ENCODE measurements around the gene CREBRF.
"Not testable (repeated sequence)": the region's sequence is repeated elsewhere in the genome, so short reads cannot be mapped to it uniquely, and the experiment has no call there.

CREBRF gene

DNA sequence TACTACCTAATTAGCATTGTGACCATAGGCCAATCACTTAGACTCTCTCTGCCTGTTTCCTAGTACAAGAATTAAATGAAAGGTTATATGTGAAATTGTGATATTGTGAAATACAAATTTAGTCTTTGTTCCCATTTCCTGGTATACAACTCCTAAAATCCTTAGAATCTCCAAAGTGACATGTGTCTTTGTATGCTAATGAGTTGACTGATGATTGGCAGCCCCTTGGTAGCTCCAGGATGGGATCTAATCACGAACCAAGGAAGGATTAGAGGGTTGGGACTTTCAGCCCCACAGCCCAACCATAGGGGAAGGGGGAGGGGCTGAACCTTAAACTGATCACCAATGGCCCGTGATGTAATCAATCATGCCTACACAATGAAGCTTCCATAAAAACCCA lies 41.0 kb upstream of the CREBRF start:
- Histone ChIP-seq H3K36me3 (ENCODE audit: insufficient read depth, insufficient read length, low read length) (peaks cover 11% of the 10 kb centered on the region), H3K9me3 (ENCODE audit: insufficient read depth, low read length) (no peaks in the 10 kb centered on the region), H3K9ac (ENCODE audit: insufficient read length, low read depth) (no peak overlapping the region), H3K4me3 (ENCODE audit: insufficient read length, low read depth) (no peak overlapping the region), H3K27me3 (ENCODE audit: insufficient read depth, insufficient read length) (no peaks in the 10 kb centered on the region), H3K4me1 (ENCODE audit: insufficient read depth, insufficient read length) (peaks cover 6% of the 10 kb centered on the region)
- TF ChIP-seq YY1 (IDR thresholded peaks at IDR 0.05; ENCODE audit: insufficient read depth, insufficient read length) (no peak), ZNF274 (IDR thresholded peaks at IDR 0.05; ENCODE audit: low read depth, low read length) (no peak), SUZ12 (IDR thresholded peaks at IDR 0.05; ENCODE audit: extremely low read depth, insufficient read depth, insufficient read length) (no peak)
- DNase-seq (ENCODE audit: low read depth, low spot score): no peak

DNA sequence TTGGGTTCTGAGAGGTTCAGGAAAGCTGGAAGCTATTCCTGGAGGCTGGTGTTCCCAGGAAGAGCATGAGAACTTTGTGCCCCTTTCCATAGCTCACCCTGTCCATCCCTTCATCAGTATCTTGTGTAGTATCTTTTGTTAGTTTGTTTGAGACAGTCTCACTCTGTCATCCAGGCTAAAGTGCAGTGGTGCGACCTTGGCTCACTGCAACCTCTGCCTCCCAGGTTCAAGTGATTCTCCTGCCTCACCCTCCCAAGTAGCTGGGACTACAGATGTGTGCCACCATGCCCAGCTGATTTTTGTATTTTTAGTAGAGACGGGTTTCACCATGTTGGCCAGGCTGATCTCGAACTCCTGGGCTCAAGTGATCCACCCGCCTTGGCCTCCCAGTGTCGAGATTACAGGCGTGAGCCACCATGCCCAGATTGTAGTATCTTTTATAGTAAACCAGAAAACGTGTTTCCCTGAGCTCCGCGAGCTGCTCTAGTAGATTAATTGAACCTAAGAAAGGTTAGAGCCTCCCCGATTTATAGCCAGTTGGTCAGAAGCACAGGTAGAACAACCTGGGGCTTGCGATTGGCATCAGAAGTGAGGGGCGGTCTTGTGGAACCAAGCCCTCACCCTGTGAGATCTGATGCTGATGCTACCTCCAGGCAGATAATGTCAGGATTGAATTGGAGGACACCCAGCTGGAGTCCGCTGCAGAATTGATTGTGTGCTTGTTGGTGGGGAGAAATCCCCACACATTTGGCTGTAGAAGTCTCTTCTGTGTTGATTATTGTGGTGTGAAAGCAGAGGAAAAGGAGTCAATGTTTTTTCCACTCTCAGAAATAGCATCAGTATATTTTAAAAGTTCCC lies 40.3 kb upstream of the CREBRF start:
- peaks cover 3% of the 10 kb centered on the region for H3K4me1 ChIP-seq (ENCODE audit: insufficient read depth, insufficient read length)
- H3K27me3 ChIP-seq (ENCODE audit: insufficient read depth, insufficient read length): no peaks in the 10 kb centered on the region
- TF ChIP-seq SUZ12 (IDR thresholded peaks at IDR 0.05; ENCODE audit: extremely low read depth, insufficient read depth, insufficient read length) (no peak), YY1 (IDR thresholded peaks at IDR 0.05; ENCODE audit: insufficient read depth, insufficient read length) (no peak), ZNF274 (IDR thresholded peaks at IDR 0.05; ENCODE audit: low read depth, low read length) (no peak)
- no peak overlapping the region for H3K4me3 ChIP-seq (ENCODE audit: insufficient read length, low read depth)
- DNase-seq (ENCODE audit: low read depth, low spot score): no peak
- H3K36me3 ChIP-seq (ENCODE audit: insufficient read depth, insufficient read length, low read length): peaks cover 17% of the 10 kb centered on the region
- H3K9me3 ChIP-seq (ENCODE audit: insufficient read depth, low read length): no peaks in the 10 kb centered on the region
- H3K9ac ChIP-seq (ENCODE audit: insufficient read length, low read depth): no peak overlapping the region

- H3K4me1 ChIP-seq (ENCODE audit: insufficient read depth, insufficient read length): peaks cover 3% of the 10 kb centered on the region
- no peak for TF ChIP-seq ZNF274 (IDR thresholded peaks at IDR 0.05; ENCODE audit: low read depth, low read length)
- TF ChIP-seq YY1 (IDR thresholded peaks at IDR 0.05; ENCODE audit: insufficient read depth, insufficient read length): no peak
- no peak for TF ChIP-seq SUZ12 (IDR thresholded peaks at IDR 0.05; ENCODE audit: extremely low read depth, insufficient read depth, insufficient read length)
- H3K9ac ChIP-seq (ENCODE audit: insufficient read length, low read depth): no peak overlapping the region
- no peak for DNase-seq (ENCODE audit: low read depth, low spot score)
- H3K36me3 ChIP-seq (ENCODE audit: insufficient read depth, insufficient read length, low read length): peaks cover 16% of the 10 kb centered on the region
- no peaks in the 10 kb centered on the region for H3K9me3 ChIP-seq (ENCODE audit: insufficient read depth, low read length)
- no peaks in the 10 kb centered on the region for H3K27me3 ChIP-seq (ENCODE audit: insufficient read depth, insufficient read length)
- H3K4me3 ChIP-seq (ENCODE audit: insufficient read length, low read depth): no peak overlapping the region
Observed at GRCh38 chr5:173016598-173017046, 39.5 kb upstream of the CREBRF start.

DNA sequence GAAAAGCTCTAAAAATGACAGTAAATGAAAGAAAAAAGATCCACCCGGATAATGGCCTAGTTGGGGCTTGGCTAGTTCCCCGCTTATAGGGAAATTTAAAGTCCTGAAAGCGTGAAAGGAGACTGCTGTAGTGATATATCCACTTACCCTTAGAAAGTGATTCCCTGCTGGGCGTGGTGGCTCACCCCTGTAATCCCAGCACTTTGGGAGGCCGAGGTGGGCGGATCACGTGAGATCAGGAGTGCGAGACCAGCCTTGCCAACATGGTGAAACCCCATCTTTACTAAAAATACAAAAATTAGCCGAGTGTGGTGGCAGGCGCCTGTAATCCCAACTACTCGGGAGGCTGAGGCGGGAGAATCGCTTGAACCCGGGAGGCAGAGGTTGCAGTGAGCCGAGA lies 39.1 kb upstream of the CREBRF start:
- DNase-seq (ENCODE audit: low read depth, low spot score); H3K9me3 ChIP-seq (ENCODE audit: insufficient read depth, low read length); H3K27me3 ChIP-seq (ENCODE audit: insufficient read depth, insufficient read length); H3K4me3 ChIP-seq (ENCODE audit: insufficient read length, low read depth); H3K4me1 ChIP-seq (ENCODE audit: insufficient read depth, insufficient read length); H3K9ac ChIP-seq (ENCODE audit: insufficient read length, low read depth): not testable (repeated sequence)
- H3K36me3 ChIP-seq (ENCODE audit: insufficient read depth, insufficient read length, low read length): peaks cover 17% of the 10 kb centered on the region

GRCh38 chr5:173018358-173018757 lies 37.8 kb upstream of the CREBRF start:
- peaks cover 25% of the 10 kb centered on the region for H3K36me3 ChIP-seq (ENCODE audit: insufficient read depth, insufficient read length, low read length)
- no peaks in the 10 kb centered on the region for H3K9me3 ChIP-seq (ENCODE audit: insufficient read depth, low read length)
- DNase-seq (ENCODE audit: low read depth, low spot score): no peak
- no peak overlapping the region for H3K4me3 ChIP-seq (ENCODE audit: insufficient read length, low read depth)
- H3K4me1 ChIP-seq (ENCODE audit: insufficient read depth, insufficient read length): peaks cover 3% of the 10 kb centered on the region
- H3K27me3 ChIP-seq (ENCODE audit: insufficient read depth, insufficient read length): no peaks in the 10 kb centered on the region
- H3K9ac ChIP-seq (ENCODE audit: insufficient read length, low read depth): no peak overlapping the region
- TF ChIP-seq ZNF274 (IDR thresholded peaks at IDR 0.05; ENCODE audit: low read depth, low read length): no peak
- TF ChIP-seq YY1 (IDR thresholded peaks at IDR 0.05; ENCODE audit: insufficient read depth, insufficient read length): no peak
- no peak for TF ChIP-seq SUZ12 (IDR thresholded peaks at IDR 0.05; ENCODE audit: extremely low read depth, insufficient read depth, insufficient read length)

GRCh38 chr5:173020154-173020581 lies 36.0 kb upstream of the CREBRF start:
- Histone ChIP-seq H3K4me1 (ENCODE audit: insufficient read depth, insufficient read length) (peaks cover 5% of the 10 kb centered on the region), H3K9ac (ENCODE audit: insufficient read length, low read depth) (no peak overlapping the region), H3K27me3 (ENCODE audit: insufficient read depth, insufficient read length) (no peaks in the 10 kb centered on the region), H3K36me3 (ENCODE audit: insufficient read depth, insufficient read length, low read length) (peaks cover 29% of the 10 kb centered on the region), H3K9me3 (ENCODE audit: insufficient read depth, low read length) (no peaks in the 10 kb centered on the region), H3K4me3 (ENCODE audit: insufficient read length, low read depth) (no peak overlapping the region)
- DNase-seq (ENCODE audit: low read depth, low spot score): no peak
- no peak for TF ChIP-seq YY1 (IDR thresholded peaks at IDR 0.05; ENCODE audit: insufficient read depth, insufficient read length)

DNA sequence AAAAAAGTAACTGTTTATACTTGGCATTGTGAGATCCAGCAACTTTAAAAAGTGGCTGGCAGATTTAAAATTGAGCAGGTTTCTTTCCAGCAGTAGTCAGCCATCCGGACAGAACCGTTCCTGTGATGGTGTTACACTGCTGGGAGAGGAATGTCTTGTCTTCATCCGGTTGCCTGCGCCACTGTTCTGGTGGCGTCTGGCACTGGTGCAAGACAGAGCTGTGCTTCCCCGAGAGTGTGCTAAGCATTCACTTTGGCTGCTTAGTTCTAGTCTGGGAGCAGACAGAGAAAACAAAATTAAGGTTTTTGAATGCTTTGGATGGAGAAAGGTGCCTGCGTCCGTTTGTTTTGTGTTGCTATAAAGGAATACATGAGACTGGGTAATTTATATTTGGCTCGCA lies 35.5 kb upstream of the CREBRF start:
- no peaks in the 10 kb centered on the region for H3K9me3 ChIP-seq (ENCODE audit: insufficient read depth, low read length)
- no peak overlapping the region for H3K4me3 ChIP-seq (ENCODE audit: insufficient read length, low read depth)
- H3K27me3 ChIP-seq (ENCODE audit: insufficient read depth, insufficient read length): no peaks in the 10 kb centered on the region
- H3K36me3 ChIP-seq (ENCODE audit: insufficient read depth, insufficient read length, low read length): peaks cover 29% of the 10 kb centered on the region
- TF ChIP-seq YY1 (IDR thresholded peaks at IDR 0.05; ENCODE audit: insufficient read depth, insufficient read length) (no peak), ZNF274 (IDR thresholded peaks at IDR 0.05; ENCODE audit: low read depth, low read length) (no peak), SUZ12 (IDR thresholded peaks at IDR 0.05; ENCODE audit: extremely low read depth, insufficient read depth, insufficient read length) (no peak)
- peaks cover 5% of the 10 kb centered on the region for H3K4me1 ChIP-seq (ENCODE audit: insufficient read depth, insufficient read length)
- DNase-seq (ENCODE audit: low read depth, low spot score): no peak
- H3K9ac ChIP-seq (ENCODE audit: insufficient read length, low read depth): no peak overlapping the region
